Measurements from ENCODE around the gene DIPK2B.

Gene DIPK2B

DNA sequence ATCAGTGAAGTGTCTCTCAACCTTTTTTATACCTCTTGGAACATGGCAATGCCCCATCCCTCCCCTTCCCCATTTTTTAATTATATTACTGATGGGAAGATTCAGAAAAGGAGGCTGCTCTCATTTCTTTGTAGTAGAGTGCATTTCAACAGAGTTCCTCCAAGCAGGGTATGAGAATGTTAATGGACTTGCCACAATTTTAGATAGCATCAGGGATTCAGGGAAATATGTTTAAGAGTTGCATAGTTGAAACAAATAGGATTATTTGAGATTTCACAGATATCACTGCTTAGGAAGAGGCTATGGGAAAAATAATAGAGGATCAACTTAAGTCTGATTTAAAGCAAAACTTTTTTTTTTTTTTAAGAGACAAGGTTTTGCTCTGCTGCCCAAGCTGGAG is 46.2 kb downstream of the DIPK2B start:
- H3F3A ChIP-seq (ENCODE audit: low read depth): no peaks in the 10 kb centered on the region
- H3K36me3 ChIP-seq (ENCODE audit: insufficient read depth, low read length): no peaks in the 10 kb centered on the region
- no peaks in the 10 kb centered on the region for H3K27me3 ChIP-seq (ENCODE audit: insufficient read depth, low read length, poor library complexity, severe bottlenecking)
- TF ChIP-seq, protein P1, sequence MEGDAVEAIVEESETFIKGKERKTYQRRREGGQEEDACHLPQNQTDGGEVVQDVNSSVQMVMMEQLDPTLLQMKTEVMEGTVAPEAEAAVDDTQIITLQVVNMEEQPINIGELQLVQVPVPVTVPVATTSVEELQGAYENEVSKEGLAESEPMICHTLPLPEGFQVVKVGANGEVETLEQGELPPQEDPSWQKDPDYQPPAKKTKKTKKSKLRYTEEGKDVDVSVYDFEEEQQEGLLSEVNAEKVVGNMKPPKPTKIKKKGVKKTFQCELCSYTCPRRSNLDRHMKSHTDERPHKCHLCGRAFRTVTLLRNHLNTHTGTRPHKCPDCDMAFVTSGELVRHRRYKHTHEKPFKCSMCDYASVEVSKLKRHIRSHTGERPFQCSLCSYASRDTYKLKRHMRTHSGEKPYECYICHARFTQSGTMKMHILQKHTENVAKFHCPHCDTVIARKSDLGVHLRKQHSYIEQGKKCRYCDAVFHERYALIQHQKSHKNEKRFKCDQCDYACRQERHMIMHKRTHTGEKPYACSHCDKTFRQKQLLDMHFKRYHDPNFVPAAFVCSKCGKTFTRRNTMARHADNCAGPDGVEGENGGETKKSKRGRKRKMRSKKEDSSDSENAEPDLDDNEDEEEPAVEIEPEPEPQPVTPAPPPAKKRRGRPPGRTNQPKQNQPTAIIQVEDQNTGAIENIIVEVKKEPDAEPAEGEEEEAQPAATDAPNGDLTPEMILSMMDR (conservative IDR thresholded peaks at IDR 0.05; ENCODE audit: low read length): no peak
- no peak for TF ChIP-seq EZH2phosphoT487 (IDR thresholded peaks at IDR 0.05; ENCODE audit: borderline replicate concordance)
- no peak overlapping the region for H3K9ac ChIP-seq (ENCODE audit: low read depth, low read length, poor library complexity, severe bottlenecking)
- no peaks in the 10 kb centered on the region for H3K9me3 ChIP-seq (ENCODE audit: insufficient read depth, low read depth, low read length)
- no peak overlapping the region for H2AFZ ChIP-seq (ENCODE audit: low read length)
- H3K4me1 ChIP-seq (ENCODE audit: insufficient read depth, low read length, poor library complexity, severe bottlenecking): no peaks in the 10 kb centered on the region
- no peaks in the 10 kb centered on the region for H4K20me1 ChIP-seq (ENCODE audit: insufficient read depth, low read length, poor library complexity, severe bottlenecking)
- H3K79me2 ChIP-seq (ENCODE audit: insufficient read depth, low read length): no peaks in the 10 kb centered on the region
- H3K4me2 ChIP-seq (ENCODE audit: low read depth, low read length, poor library complexity, severe bottlenecking): no peak overlapping the region
- H3K9me2 ChIP-seq (replicated peaks; ENCODE audit: low read depth, low read length): no peaks in the 10 kb centered on the region
- H3K4me3 ChIP-seq (ENCODE audit: low read length, poor library complexity, severe bottlenecking): no peak overlapping the region

DNA sequence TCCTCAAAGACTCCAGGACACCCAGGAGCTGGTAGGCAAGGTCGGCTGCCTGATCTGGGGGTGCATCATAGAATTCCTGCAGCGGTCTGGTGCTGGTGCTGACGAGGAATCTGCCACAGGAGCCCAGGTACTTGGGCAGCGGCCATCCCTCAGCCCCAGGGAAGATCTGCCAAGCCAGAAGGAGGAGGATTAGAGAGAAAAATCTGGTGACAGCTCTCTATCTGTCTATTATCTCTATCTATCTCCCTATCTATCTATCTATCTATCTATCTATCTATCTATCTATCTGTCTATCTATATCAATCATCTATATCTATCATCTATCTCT is 46.7 kb downstream of the DIPK2B start:
- H3K4me3 ChIP-seq (ENCODE audit: low read length, poor library complexity, severe bottlenecking): no peak overlapping the region

More for the DNA sequence above, 46.7 kb downstream of the DIPK2B start:
- TF ChIP-seq EZH2phosphoT487 (IDR thresholded peaks at IDR 0.05; ENCODE audit: borderline replicate concordance): no peak
- TF ChIP-seq, protein P1 (conservative IDR thresholded peaks at IDR 0.05; ENCODE audit: low read length): no peak
- Histone ChIP-seq H3K4me2 (ENCODE audit: low read depth, low read length, poor library complexity, severe bottlenecking) (no peak overlapping the region), H4K20me1 (ENCODE audit: insufficient read depth, low read length, poor library complexity, severe bottlenecking) (no peaks in the 10 kb centered on the region), H3F3A (ENCODE audit: low read depth) (no peaks in the 10 kb centered on the region), H3K9me2 (replicated peaks; ENCODE audit: low read depth, low read length) (no peaks in the 10 kb centered on the region), H3K27me3 (ENCODE audit: insufficient read depth, low read length, poor library complexity, severe bottlenecking) (no peaks in the 10 kb centered on the region), H3K9ac (ENCODE audit: low read depth, low read length, poor library complexity, severe bottlenecking) (no peak overlapping the region), H3K4me1 (ENCODE audit: insufficient read depth, low read length, poor library complexity, severe bottlenecking) (no peaks in the 10 kb centered on the region), H2AFZ (ENCODE audit: low read length) (no peak overlapping the region), H3K79me2 (ENCODE audit: insufficient read depth, low read length) (no peaks in the 10 kb centered on the region), H3K36me3 (ENCODE audit: insufficient read depth, low read length) (no peaks in the 10 kb centered on the region), H3K9me3 (ENCODE audit: insufficient read depth, low read depth, low read length) (no peaks in the 10 kb centered on the region)
